ENCODE results near the gene RNU6-9.

DNA sequence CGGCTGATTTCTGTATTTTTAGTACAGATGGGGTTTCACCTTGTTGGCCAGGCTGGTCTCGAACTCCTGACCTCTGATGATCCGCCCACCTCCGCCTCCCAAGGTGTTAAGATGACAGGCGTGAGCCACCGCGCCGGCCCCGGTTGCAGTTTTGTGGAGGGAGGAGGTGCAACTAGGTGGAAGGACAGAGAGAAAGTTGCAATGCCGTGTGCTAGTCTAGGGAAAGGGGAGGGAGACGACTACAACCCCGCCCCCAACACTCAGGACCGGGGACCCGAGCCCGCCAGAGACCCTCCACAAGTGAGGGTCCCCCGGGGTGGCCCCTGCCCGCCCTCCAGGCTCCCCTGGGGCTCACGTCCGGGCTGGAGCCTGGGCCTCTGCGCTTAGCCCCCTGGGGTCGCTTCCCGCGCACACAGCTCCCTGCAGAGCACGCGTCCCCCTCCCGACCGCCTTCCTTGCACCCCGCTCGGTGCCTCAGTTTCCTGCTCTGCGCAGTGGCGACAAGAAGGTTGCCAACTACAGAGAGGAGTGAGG, 31.3 kb downstream of the RNU6-9 start:
- TF ChIP-seq, protein P1, sequence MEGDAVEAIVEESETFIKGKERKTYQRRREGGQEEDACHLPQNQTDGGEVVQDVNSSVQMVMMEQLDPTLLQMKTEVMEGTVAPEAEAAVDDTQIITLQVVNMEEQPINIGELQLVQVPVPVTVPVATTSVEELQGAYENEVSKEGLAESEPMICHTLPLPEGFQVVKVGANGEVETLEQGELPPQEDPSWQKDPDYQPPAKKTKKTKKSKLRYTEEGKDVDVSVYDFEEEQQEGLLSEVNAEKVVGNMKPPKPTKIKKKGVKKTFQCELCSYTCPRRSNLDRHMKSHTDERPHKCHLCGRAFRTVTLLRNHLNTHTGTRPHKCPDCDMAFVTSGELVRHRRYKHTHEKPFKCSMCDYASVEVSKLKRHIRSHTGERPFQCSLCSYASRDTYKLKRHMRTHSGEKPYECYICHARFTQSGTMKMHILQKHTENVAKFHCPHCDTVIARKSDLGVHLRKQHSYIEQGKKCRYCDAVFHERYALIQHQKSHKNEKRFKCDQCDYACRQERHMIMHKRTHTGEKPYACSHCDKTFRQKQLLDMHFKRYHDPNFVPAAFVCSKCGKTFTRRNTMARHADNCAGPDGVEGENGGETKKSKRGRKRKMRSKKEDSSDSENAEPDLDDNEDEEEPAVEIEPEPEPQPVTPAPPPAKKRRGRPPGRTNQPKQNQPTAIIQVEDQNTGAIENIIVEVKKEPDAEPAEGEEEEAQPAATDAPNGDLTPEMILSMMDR (conservative IDR thresholded peaks at IDR 0.05; ENCODE audit: low read depth, low read length) = no peak
- no peak for TF ChIP-seq EZH2 (IDR thresholded peaks at IDR 0.05; ENCODE audit: low read length, unreplicated experiment)
